ENCODE results near the gene IRS1.

The IRS1 gene

GRCh38 chr2:226683196-226683595 is 116.4 kb downstream of the IRS1 start:
- DNase-seq, result no peak
